ENCODE data around the gene DYNLT4.
"Not testable (repeated sequence)": the region's sequence is repeated elsewhere in the genome, so short reads cannot be mapped to it uniquely, and the experiment has no call there.

Gene DYNLT4

GRCh38 chr1:44786841-44787426 is 20.2 kb downstream of the DYNLT4 start:
- no peak for DNase-seq

GRCh38 chr1:44786138-44786840 is 20.9 kb downstream of the DYNLT4 start:
- DNase-seq = peak; percentile 76

GRCh38 chr1:44785501-44786137 is 21.5 kb downstream of the DYNLT4 start:
- no peak for DNase-seq

GRCh38 chr1:44785029-44785380 is 22.1 kb downstream of the DYNLT4 start:
- DNase-seq = no peak

- DNase-seq = peak; percentile 25
Measured at GRCh38 chr1:44784094-44785028, 22.8 kb downstream of the DYNLT4 start.

GRCh38 chr1:44783697-44784093 is 23.5 kb downstream of the DYNLT4 start:
- DNase-seq = no peak

GRCh38 chr1:44780583-44781121 is 26.5 kb downstream of the DYNLT4 start:
- DNase-seq = no peak

- DNase-seq = no peak
Measured at GRCh38 chr1:44778705-44779576, 28.2 kb downstream of the DYNLT4 start.

- no peak for DNase-seq
Measured at GRCh38 chr1:44777969-44778635, 29.0 kb downstream of the DYNLT4 start.

- DNase-seq = no peak
Measured at GRCh38 chr1:44777547-44777946, 29.6 kb downstream of the DYNLT4 start.

- DNase-seq = no peak
Measured at GRCh38 chr1:44776730-44777068, 30.5 kb downstream of the DYNLT4 start.

GRCh38 chr1:44775930-44776729 is 31.0 kb downstream of the DYNLT4 start:
- no peak for DNase-seq

GRCh38 chr1:44775078-44775929 is 31.8 kb downstream of the DYNLT4 start, which contains the start of gene RPS8:
Gene RPS8, plus strand, starts transcription at chr1:44775540. Its CDS starts 57 bp downstream, at chr1:44775597.
- peak; percentile 82 for DNase-seq

GRCh38 chr1:44766421-44766820 is 40.7 kb downstream of the DYNLT4 start:
- DNase-seq = not testable (repeated sequence)

GRCh38 chr1:44760876-44761275 is 46.3 kb downstream of the DYNLT4 start:
- DNase-seq = no peak

GRCh38 chr1:44759077-44759476 is 48.1 kb downstream of the DYNLT4 start:
- DNase-seq = no peak

GRCh38 chr1:44757420-44757819 is 49.7 kb downstream of the DYNLT4 start:
- no peak for DNase-seq

Data from T-helper 9 cell (primary cell).